Vagina (tissue), 2 donors: ENCODE measurements around the gene TPP1. TPM values are rescaled to one million over a fixed set of nuclear protein-coding genes. Genes with fewer than 3 reads are reported as not detected.

Experiments used
- DNase-seq, 2 donors: peaks; one replicate each; pipeline ENCODE4 v3.0.0-alpha.2; 2017; ENCODE audit errors: extremely low spot score in 2 of 2
- H3K27ac ChIP-seq: fragments of 200-600 bp; sonication (generic); one replicate; pipeline ENCODE4 v1.5.1; 2019
- H3K27me3 ChIP-seq: fragments of 200-600 bp; sonication (generic); one replicate; pipeline ENCODE4 v1.5.1; 2019
- H3K36me3 ChIP-seq, 2 donors: fragments of 200-600 bp; sonication (generic); one replicate each; pipeline ENCODE4 v1.5.1; 2017 to 2019
- H3K4me1 ChIP-seq: fragments of 200-600 bp; sonication (generic); one replicate; pipeline ENCODE4 v1.5.1; 2019
- H3K4me3 ChIP-seq, 2 donors: fragments of 200-600 bp; sonication (generic); 1 replicate in 1 of 2; 2 replicates in 1 of 2; pipeline ENCODE4 v1.5.1; 2016 to 2019
- H3K9me3 ChIP-seq: fragments of 200-600 bp; sonication (generic); one replicate; pipeline ENCODE4 v1.5.1; 2019
- CTCF ChIP-seq, 3 experiments: fragments of 450-650 bp in 2 of 3; fragments of 200-600 bp in 1 of 3; sonication (generic) in 1 of 3; IDR thresholded peaks; one replicate each; pipeline ENCODE4 v1.5.1; 2017 to 2019; ENCODE audit warnings: antibody characterized with exemption in 3 of 3, mild to moderate bottlenecking in 2 of 3, moderate library complexity in 2 of 3
- POLR2A ChIP-seq, 2 donors: fragments of 450-650 bp; IDR thresholded peaks; one replicate each; pipeline ENCODE4 v1.6.1; 2017; ENCODE audit warnings: antibody characterized with exemption in 2 of 2, mild to moderate bottlenecking in 2 of 2, moderate library complexity in 2 of 2
- POLR2AphosphoS5 ChIP-seq, 2 donors: sonication (generic); formaldehyde crosslinking; IDR thresholded peaks; one replicate each; pipeline ENCODE4 v1.9.0; 2017; ENCODE audit warnings: antibody characterized with exemption in 2 of 2, mild to moderate bottlenecking in 2 of 2, low read depth in 1 of 2; ENCODE audit not compliant: insufficient read depth in 1 of 2
- intact Hi-C: fragments of 100-400 bp; cut with DNase I; formaldehyde crosslinking; loops from one replicate; pipeline ENCODE4 v1.15.1; 2023
- total RNA-seq: library from RNA; depleted of rRNA; stranded (reverse); fragments of >200 nt; gene quantifications from one replicate; pipeline ENCODE4 v1.2.3, GENCODE V29; 2016

Gene TPP1
- total RNA-seq, 1 donor from 2014 or later: 77.3 TPM

GRCh38 chr11:6663794-6664469 lies 44.7 kb upstream of the TPP1 start:
- Histone ChIP-seq H3K27ac (no peak overlapping the region), H3K36me3 (no peaks in the 10 kb centered on the region), H3K4me1 (no peaks in the 10 kb centered on the region), H3K9me3 (no peaks in the 10 kb centered on the region), H3K4me3 (no peak overlapping the region), H3K27me3 (no peaks in the 10 kb centered on the region)
- intact Hi-C loops: no loop called here
- DNase-seq: no peak
- TF ChIP-seq POLR2A (IDR thresholded peaks at IDR 0.05) (no peak), POLR2AphosphoS5 (IDR thresholded peaks at IDR 0.05; ENCODE audit: insufficient read depth in 1 of 2, low read depth in 1 of 2) (no peak), CTCF (IDR thresholded peaks at IDR 0.05) (no peak)

- Histone ChIP-seq H3K27me3 (no peaks in the 10 kb centered on the region), H3K9me3 (no peaks in the 10 kb centered on the region), H3K36me3 (no peaks in the 10 kb centered on the region), H3K27ac (no peak overlapping the region), H3K4me1 (no peaks in the 10 kb centered on the region), H3K4me3 (no peak overlapping the region)
- DNase-seq: no peak
- intact Hi-C loops: no loop called here
- TF ChIP-seq CTCF (IDR thresholded peaks at IDR 0.05): no peak
- TF ChIP-seq POLR2AphosphoS5 (IDR thresholded peaks at IDR 0.05; ENCODE audit: insufficient read depth in 1 of 2, low read depth in 1 of 2): no peak
- no peak for TF ChIP-seq POLR2A (IDR thresholded peaks at IDR 0.05)
Measured at GRCh38 chr11:6660712-6661111, 41.5 kb upstream of the TPP1 start.

GRCh38 chr11:6658647-6659046 lies 39.4 kb upstream of the TPP1 start:
- intact Hi-C loops: loop anchor here (10.0 kb wide), 1 partner anchor 54 kb away; the partner anchor contains the start of genes ILK and RRP8

GRCh38 chr11:6657346-6657745 lies 38.1 kb upstream of the TPP1 start:
- no peak for TF ChIP-seq POLR2AphosphoS5 (IDR thresholded peaks at IDR 0.05; ENCODE audit: insufficient read depth in 1 of 2, low read depth in 1 of 2)
- TF ChIP-seq POLR2A (IDR thresholded peaks at IDR 0.05): no peak
- TF ChIP-seq CTCF (IDR thresholded peaks at IDR 0.05): no peak
- H3K4me1 ChIP-seq: peaks cover 17% of the 10 kb centered on the region
- H3K36me3 ChIP-seq: no peaks in the 10 kb centered on the region
- DNase-seq: no peak
- intact Hi-C loops: loop anchor here (10.0 kb wide), 1 partner anchor 53 kb away; the partner anchor contains the start of genes ILK and RRP8
- no peaks in the 10 kb centered on the region for H3K9me3 ChIP-seq
- no peaks in the 10 kb centered on the region for H3K27me3 ChIP-seq
- H3K4me3 ChIP-seq: no peak overlapping the region
- H3K27ac ChIP-seq: peak overlapping the region; percentile 92

More at GRCh38 chr11:6658647-6659046, 39.4 kb upstream of the TPP1 start:
- H3K27ac ChIP-seq: no peak overlapping the region
- H3K4me1 ChIP-seq: peaks cover 17% of the 10 kb centered on the region
- H3K9me3 ChIP-seq: no peaks in the 10 kb centered on the region
- no peaks in the 10 kb centered on the region for H3K27me3 ChIP-seq
- DNase-seq: peak in 1 of 2 donors; percentile 64
- H3K36me3 ChIP-seq: no peaks in the 10 kb centered on the region
- no peak overlapping the region for H3K4me3 ChIP-seq
- TF ChIP-seq POLR2AphosphoS5 (IDR thresholded peaks at IDR 0.05; ENCODE audit: insufficient read depth in 1 of 2, low read depth in 1 of 2): no peak
- TF ChIP-seq CTCF (IDR thresholded peaks at IDR 0.05): no peak
- no peak for TF ChIP-seq POLR2A (IDR thresholded peaks at IDR 0.05)

GRCh38 chr11:6656936-6657335 lies 37.7 kb upstream of the TPP1 start:
- TF ChIP-seq POLR2A (IDR thresholded peaks at IDR 0.05) (no peak), POLR2AphosphoS5 (IDR thresholded peaks at IDR 0.05; ENCODE audit: insufficient read depth in 1 of 2, low read depth in 1 of 2) (no peak), CTCF (IDR thresholded peaks at IDR 0.05) (no peak)
- peak overlapping the region; percentile 92 for H3K27ac ChIP-seq
- intact Hi-C loops: loop anchor here (10.0 kb wide), 1 partner anchor 52 kb away; the partner anchor contains the start of genes ILK and RRP8

More at GRCh38 chr11:6656936-6657335, 37.7 kb upstream of the TPP1 start:
- Histone ChIP-seq H3K4me1 (peaks cover 17% of the 10 kb centered on the region), H3K4me3 (peak overlapping the region in 1 of 2 donors; percentile 57), H3K36me3 (no peaks in the 10 kb centered on the region), H3K27me3 (no peaks in the 10 kb centered on the region), H3K9me3 (no peaks in the 10 kb centered on the region)
- DNase-seq: peak in 1 of 2 donors; percentile 87
